ENCODE data around the gene FLVCR1.
A peak's percentile ranks its signal among the peaks of the same experiment; 100 is the strongest.
"Not testable (repeated sequence)": the region's sequence is repeated elsewhere in the genome, so short reads cannot be mapped to it uniquely, and the experiment has no call there.

The FLVCR1 gene

GRCh38 chr1:212857992-212858460, at the start of gene FLVCR1:
FLVCR1 (plus strand) TSS chr1:212858275; CDS start chr1:212858453, 178 bp downstream.
- peak; percentile 95 to 100 (median 98) for DNase-seq
- intact Hi-C loops (cut with DNase I): loop anchor here (5.0 kb wide), 2 partner anchors 66 to 94 kb away; partner anchors contain the start of genes NSL1, TATDN3 and VASH2

GRCh38 chr1:212814537-212815334, 43.3 kb upstream of the FLVCR1 start:
- DNase-seq: no peak
- intact Hi-C loops (cut with DNase I): loop anchor here (1.0 to 10.0 kb wide), 2 partner anchors 50 to 181 kb away; no protein-coding TSS in a partner anchor

DNA sequence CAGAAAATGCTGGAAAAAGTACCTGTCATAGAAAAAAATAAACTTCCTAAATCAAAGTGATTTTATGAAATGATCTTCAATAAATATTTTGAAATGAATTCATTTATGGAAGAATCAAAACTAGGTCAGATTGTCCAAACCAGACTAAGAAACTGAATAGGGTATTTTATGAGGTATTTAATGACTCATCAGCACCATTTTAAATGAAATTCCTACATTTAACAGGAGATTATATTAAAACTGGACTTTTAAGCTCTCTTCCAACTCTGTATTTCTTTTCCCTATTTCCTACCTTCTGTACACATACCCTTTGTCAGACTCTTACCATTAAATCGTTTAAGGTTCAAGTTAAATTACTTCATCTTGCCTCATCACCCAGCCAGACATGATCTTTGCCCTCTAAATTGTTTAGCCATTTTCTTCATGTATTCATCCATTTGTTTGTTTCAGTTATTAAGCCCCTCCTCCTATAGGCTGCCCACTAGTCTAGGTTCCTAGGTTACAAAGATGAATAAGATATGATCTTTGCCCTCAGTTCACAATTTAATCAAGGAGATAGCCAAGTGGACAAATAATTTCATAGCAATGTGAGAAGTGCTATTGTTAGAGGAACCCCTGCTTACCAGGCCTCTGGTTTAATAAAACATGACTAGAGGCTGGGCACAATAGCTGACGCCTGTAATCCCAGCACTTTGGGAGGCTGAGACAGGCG, 41.4 kb upstream of the FLVCR1 start:
- no peak for DNase-seq
- intact Hi-C loops (cut with DNase I): loop anchor here (10.0 kb wide), 1 partner anchor 48 kb away; no protein-coding TSS in a partner anchor

GRCh38 chr1:212819726-212820125, 38.3 kb upstream of the FLVCR1 start:
- intact Hi-C loops (cut with DNase I): loop anchor here (10.0 kb wide), 1 partner anchor 45 kb away; no protein-coding TSS in a partner anchor
- no peak for DNase-seq

DNA sequence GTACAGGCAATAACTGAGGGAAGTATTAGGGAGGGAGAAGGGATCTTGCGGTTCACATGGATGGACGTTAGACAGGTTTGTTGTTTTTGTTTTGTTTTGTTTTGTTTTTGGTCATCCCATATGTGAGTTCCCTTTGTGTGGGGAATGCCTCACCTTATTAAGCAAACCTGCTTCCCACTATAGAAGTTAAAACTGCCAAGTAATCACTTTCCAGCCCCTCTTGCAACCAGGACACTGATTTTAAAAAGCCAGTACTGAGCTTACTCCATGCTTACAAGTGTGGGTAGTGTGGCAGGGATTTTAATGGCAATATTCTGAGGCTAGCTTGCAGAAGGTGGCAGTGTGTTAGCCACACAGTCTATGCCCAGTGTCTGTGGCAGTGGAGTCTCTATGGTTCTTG, 37.1 kb upstream of the FLVCR1 start:
- no peak for DNase-seq
- intact Hi-C loops (cut with DNase I): no loop called here

DNA sequence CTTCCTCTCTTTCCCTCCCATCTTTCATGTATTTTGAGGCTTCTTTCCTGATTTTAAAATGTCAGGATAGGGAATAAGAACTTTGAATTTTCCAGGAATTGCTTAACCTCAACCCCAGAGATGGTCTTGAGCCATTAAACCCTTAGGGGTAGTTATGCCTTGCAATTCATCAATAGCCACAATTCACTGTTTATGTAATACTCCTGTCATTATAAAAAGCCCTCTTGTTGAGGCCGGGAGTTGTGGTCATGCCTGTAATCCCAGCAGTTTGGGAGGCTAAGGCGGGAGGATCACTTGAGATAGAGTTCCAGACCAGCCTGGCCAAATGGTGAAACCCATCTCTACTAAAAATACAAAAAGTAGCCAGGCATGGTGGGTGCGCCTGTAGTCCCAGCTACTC, 35.1 kb upstream of the FLVCR1 start:
- no peak for DNase-seq
- intact Hi-C loops (cut with DNase I): no loop called here

- intact Hi-C loops (cut with DNase I): no loop called here
- no peak for DNase-seq
Measured at GRCh38 chr1:212824201-212824600, 33.9 kb upstream of the FLVCR1 start.

DNA sequence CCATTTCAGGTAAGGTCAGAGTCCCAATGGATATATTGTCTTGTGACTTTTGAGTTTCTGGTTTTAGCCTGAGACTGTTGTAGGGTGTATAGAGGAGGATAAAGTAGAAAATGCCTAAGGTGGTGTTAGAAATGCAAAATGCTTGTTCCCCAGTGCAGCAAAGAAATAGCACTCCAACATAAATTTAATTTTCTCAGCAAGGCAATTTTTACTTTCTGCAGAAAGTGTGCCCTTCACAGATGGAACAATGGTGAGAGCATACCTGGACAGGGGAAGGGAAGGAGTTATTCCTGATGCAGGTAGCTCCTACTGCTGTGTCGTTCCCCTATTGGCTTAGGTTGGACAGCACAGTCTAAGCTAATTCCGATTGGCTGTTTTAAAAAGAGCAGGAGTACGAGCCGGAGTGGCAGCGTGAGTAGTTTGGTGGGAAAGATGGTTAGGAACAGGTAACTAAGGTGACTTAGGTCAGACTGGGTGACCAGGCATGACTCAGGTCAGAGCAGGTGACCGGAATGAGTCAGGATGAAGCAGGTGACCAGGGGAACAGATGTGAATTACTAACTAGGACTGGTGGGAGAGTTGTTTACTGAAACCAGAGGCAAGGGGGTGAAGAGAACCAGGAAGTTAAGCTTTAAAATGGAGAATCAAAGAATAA, 32.1 kb upstream of the FLVCR1 start:
- no peak for DNase-seq
- intact Hi-C loops (cut with DNase I): no loop called here

DNA sequence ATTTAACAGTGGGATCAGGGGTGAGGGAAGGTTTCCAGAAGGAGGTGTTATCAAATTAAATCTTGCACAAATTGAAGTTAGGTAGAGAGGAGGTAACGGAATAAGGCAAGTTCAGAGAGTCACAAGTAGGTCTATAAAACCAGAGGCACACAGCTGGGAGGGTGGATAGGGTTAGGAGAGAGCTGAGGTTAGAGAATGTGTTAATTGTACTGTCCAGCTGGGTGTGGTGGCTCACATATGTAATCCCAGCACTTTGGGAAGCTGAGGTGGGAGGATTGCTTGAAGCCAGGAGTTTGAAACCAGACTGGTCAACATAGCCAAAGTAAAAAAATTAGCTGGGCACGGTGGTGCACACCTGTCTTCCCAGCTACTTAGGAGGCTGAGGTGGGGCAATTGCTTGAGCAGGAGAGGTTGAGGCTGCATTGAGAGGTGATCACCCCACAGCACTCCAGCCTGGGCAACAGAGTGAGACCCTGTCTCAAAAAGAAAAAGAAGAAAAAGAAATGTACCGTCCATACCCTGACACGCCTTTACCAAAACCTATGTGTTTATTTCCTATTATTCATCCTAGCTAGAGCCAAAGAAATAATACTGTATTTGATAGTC, 30.8 kb upstream of the FLVCR1 start:
- DNase-seq: no peak
- intact Hi-C loops (cut with DNase I): no loop called here

DNA sequence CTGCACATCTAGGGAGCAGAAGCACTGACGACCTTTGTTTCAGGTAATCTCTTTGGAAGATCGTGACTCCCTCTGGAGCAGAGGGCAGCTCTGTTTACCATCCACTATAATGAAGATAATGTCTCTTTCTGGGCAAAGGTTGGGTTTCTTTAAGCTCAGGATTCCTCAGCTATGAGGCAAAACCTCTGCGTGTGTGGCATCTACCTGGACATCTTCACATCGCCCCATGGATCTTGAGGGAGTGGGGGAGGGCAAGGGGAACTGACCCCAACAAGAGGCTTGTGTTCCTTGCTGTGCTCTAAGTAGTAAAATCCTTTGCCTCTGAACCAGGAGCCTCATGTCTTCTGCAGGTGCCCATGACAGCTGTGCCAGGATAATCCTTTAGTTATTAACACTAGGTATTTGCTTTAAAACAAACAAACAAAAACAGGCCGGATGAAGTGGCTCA, 30.2 kb upstream of the FLVCR1 start:
- intact Hi-C loops (cut with DNase I): no loop called here
- DNase-seq: no peak

- DNase-seq: no peak
- intact Hi-C loops (cut with DNase I): no loop called here
Measured at GRCh38 chr1:212828395-212828794, 29.7 kb upstream of the FLVCR1 start.

- intact Hi-C loops (cut with DNase I); DNase-seq: not testable (repeated sequence)
Measured at GRCh38 chr1:212833211-212834207, 24.6 kb upstream of the FLVCR1 start.

DNA sequence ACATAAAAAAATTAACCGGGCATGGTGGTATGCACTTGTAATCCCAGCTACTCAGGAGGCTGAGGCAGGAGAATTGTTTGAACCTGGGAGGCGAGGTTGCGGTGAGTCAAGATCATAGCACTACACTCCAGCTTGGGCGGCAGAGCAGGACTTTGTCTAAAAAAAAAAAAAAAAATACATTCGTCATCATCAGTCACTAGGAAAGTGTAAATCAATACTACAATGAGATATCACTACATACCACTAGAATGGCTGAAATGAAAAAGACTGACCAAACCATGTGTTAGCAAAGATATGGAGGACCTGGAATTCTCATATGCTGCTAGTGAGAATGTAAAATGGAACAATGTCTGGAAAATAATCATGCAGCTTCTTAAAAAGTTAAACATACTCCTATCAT, 19.9 kb upstream of the FLVCR1 start:
- DNase-seq: no peak
- intact Hi-C loops (cut with DNase I): no loop called here

DNA sequence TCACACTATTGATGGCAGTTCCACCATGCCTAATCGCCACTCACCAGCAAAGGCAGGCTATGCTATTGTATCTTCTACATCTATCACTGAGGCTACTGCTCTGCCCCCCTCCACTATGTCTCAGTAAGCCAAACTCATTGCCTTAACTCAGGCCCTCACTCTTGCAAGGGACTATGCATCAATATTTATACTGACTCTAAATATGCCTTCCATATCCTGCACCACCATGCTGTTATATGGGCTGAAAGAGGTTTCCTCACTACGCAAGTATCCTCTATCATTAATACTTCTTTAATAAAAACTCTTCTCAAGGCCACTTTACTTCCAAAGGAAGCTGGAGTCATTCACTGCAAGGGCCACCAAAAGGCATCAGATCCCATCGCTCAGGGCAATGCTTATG, 13.6 kb upstream of the FLVCR1 start:
- intact Hi-C loops (cut with DNase I); DNase-seq: not testable (repeated sequence)

- intact Hi-C loops (cut with DNase I): no loop called here
- no peak for DNase-seq
Measured at GRCh38 chr1:212847549-212847948, 10.5 kb upstream of the FLVCR1 start, which contains the start of gene SPATA45. SPATA45 (minus strand) TSS chr1:212847649; CDS start chr1:212836149, 11,500 bp downstream.

- intact Hi-C loops (cut with DNase I): no loop called here
- no peak for DNase-seq
Measured at GRCh38 chr1:212852105-212852688, 5.9 kb upstream of the FLVCR1 start.

- DNase-seq: no peak
- intact Hi-C loops (cut with DNase I): no loop called here
Measured at GRCh38 chr1:212853658-212854057, 4.4 kb upstream of the FLVCR1 start.

GRCh38 chr1:212856755-212857154, 1.3 kb upstream of the FLVCR1 start:
- intact Hi-C loops (cut with DNase I): loop anchor here (5.0 kb wide), 2 partner anchors 64 to 96 kb away; partner anchors contain the start of genes NSL1, TATDN3 and VASH2
- DNase-seq: no peak
